ENCODE data around the gene FAM227B.
"Not testable (repeated sequence)": the region's sequence is repeated elsewhere in the genome, so short reads cannot be mapped to it uniquely, and the experiment has no call there.

- not testable (repeated sequence) for TF ChIP-seq CTCF (conservative IDR thresholded peaks at IDR 0.05; ENCODE audit: low read depth, low read length); EZH2 (IDR thresholded peaks at IDR 0.05; ENCODE audit: low read length, unreplicated experiment); EZH2phosphoT487 (IDR thresholded peaks at IDR 0.05; ENCODE audit: borderline replicate concordance, low read length)
Measured at GRCh38 chr15:49402515-49403296, 217.9 kb downstream of the FAM227B start.
